GM21367 (cell line): ENCODE data around the gene METRNL.

Source experiments
- ATAC-seq: cut with Tn5 transposase; IDR thresholded peaks from one replicate; pipeline ENCODE4 v1.9.1; 2021; ENCODE audit not compliant: unreplicated experiment

METRNL gene

GRCh38 chr17:83089328-83090132 lies 10.1 kb downstream of the METRNL start:
- no peak for ATAC-seq

GRCh38 chr17:83090444-83091256 lies 11.2 kb downstream of the METRNL start:
- no peak for ATAC-seq

DNA sequence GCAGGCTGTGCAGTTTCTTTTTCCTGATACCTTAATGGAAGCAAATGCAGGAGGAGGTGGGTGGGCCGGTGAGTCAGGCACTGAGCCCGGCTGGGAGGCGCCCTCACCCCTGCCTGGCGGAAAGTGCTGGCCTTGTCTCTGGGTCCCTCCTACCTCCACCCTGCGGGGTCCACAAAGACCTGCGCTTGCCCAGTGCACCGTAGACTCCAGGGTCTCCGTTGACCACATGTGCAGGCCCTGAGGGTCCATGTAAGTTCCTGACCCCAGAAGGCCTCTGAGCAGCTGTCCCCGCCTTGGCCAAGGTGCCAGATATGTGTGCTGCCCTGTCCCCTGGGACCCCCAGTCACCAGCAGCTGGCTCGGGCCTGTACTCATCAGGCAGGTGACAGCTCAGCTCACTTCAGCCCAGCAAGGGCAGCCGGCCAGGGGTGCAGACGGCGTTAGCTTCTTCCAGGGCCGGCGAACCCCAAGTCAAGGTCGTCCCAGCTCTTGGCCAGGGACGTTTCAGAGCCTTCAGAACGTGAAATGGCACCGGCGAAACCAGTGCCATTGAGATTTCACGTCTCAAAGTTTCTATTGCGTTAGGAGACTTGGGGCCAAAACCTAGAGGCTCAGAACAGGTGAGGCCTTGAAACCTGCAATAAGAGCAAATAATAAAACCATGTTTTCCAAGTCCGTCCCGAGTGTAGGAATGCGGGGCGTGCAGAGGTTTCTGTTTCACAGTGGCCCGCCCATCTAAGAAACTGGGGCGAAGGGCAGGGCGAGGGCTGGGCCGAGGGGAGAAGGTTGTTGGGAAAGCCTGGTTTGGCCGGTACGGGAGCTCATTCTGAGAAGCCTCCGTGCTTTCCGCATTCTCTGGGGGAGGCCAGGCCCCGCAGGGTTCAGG lies 12.1 kb downstream of the METRNL start:
- no peak for ATAC-seq

DNA sequence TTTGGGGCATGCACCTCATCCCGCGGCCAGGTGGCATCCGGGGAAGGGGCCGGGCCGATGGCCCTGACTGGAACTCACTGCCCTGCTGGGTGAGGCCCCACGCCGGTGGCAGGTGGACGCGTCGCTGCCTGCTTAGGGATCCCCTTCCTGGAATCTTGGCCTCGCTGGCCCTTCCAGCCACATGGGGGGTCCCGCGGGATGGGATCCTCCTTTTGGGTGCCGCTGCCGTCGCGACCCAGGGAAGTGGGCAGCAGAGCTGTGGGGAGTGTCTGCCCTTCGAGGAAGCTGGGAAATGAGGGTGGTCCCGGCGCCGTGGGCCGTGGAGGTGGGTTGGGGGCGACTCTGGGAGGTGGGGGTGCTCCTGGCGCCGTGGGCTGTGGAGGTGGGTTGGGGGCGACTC lies 12.8 kb downstream of the METRNL start:
- ATAC-seq, result no peak

- ATAC-seq, result no peak
These were observed 13.5 kb downstream of the METRNL start for GRCh38 chr17:83092931-83093330.

DNA sequence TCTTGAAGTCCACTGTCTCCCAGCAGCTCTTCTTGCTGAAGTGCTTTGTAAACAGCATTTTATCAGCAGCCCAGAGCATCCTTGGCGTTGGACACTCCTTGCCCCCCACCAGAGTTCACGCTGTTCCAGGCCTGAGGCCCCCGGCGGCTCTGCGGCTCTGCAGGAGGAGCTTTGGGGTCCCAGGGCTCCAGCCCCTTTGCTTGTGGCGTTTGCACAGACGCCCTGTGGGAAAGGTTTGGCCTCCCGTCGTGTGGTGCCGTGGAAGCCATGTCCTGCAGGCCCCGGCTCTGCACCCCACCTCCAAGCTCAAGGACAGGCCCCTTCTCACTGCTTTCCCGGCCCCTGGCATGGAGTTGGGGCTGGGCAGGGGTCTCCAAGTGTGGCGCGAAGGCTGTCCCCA lies 14.1 kb downstream of the METRNL start:
- ATAC-seq, result no peak

DNA sequence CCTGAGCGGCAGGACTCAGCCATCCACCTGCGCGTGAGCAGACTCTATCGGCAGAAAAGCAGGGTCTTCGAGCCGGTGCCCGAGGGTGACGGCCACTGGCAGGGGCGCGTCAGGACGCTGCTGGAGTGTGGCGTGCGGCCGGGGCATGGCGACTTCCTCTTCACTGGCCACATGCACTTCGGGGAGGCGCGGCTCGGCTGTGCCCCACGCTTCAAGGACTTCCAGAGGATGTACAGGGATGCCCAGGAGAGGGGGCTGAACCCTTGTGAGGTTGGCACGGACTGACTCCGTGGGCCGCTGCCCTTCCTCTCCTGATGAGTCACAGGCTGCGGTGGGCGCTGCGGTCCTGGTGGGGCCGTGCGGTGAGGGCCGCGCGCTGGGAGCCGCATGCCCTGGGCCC lies 14.9 kb downstream of the METRNL start:
- ATAC-seq, result no peak

- ATAC-seq, result no peak
These were observed 15.6 kb downstream of the METRNL start for GRCh38 chr17:83095016-83095415.

DNA sequence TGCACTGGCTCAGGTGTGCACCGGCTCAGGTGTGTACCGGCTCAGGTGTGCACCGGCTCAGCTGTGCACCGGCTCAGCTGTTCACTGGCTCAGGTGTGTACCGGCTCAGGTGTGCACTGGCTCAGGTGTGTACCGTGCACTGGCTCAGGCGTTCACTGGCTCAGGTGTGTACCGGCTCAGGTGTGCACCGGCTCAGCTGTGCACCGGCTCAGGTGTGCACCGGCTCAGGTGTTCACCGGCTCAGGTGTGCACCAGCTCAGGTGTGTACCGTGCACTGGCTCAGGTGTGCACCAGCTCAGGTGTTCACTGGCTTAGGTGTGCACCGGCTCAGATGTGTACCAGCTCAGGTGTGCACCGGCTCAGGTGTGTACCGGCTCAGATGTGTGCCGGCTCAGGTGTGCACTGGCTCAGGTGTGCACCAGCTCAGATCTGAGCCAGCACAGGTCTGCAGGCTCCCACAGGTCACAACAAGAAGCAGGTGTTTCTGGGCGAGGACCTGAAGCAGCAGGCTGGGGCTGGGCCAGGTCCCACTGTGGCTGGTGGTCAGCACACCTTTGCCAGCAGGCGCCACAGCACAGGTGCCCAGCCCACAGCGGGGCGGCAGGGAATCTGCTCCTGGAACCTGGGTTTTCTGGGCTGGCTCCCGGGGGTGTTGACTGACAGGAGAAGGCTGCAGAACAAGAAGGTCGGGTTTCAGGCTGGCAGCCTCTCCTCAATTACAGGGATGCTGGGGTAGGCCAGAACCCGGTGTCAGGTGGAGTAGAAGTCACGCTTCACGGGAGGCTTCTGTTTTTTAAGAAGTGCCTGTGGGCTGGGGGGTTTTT lies 17.2 kb downstream of the METRNL start:
- ATAC-seq, result no peak

DNA sequence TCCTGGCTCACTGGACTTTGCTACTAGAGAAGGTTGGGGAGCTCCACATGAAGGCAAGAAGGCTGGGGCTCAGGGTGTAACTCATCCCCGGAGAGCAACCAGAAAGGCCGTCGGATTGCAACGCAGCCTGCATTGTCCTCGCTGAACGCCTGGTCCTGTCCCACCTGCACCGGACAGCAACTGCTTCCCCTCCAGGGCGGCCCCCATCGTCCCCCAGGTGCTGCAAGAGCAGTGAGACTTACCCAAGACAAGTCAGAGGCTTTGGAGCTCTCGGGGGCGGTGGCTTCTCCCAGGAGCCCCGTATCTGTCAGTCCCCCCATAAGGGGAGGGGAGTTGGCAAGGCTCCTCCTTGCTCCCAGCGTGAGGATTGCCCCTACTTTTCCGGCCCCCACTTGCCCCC lies 18.4 kb downstream of the METRNL start:
- ATAC-seq, result no peak

GRCh38 chr17:83098241-83099085 lies 19.1 kb downstream of the METRNL start:
- ATAC-seq, result no peak

DNA sequence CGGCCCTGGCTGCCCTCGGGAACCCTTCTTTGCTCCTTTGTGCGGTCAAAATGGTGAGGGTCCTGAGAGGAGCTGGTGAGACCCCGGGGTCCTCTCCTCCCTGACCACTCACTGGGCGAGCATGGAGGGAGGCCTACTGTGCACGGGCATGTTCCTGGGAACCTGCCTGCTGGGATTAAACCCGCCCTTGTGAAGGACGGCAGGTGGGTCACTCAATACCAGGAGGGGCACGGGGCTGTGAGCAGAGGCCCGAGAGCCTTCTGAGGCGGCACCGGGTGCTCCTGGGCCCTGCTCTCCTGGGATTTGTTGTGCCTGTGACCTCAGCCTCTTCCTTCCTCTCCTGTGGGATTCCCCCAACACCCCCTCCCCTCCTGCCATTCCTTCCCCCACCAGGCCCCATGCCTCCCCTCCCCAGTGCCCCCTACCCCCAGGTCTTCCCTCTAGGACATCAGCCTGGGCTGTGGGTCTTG lies 19.7 kb downstream of the METRNL start:
- ATAC-seq, result no peak

DNA sequence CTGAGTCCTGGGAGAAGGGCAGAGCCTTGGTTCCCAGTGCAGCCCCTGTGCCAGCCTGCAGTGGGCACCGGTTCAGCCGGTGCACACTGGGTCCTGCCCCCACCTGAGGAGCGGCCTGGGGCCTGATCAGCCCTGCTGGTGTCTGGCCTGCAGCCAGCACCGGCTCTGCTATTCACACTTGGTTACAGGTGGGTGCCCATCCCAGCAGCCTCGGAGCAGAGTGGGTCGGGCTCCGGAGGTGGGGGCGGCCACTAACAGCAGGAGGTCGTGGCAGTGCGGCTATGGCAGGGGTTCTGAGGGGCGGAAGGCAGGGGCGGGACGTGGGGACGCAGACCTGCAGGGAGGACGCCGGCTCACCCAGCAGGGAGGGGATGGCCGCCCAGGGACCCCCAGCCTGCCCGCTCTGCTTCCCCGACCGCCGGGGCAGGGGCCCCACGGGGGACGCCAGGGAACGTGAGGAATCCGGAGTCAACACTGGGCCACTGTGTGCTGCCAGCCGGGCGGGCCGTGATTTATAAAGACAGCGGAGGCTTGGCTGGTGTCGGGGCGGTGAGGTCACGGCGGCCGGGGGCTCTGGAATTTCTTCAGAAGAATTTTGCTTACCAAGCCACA lies 20.3 kb downstream of the METRNL start:
- ATAC-seq, result no peak

DNA sequence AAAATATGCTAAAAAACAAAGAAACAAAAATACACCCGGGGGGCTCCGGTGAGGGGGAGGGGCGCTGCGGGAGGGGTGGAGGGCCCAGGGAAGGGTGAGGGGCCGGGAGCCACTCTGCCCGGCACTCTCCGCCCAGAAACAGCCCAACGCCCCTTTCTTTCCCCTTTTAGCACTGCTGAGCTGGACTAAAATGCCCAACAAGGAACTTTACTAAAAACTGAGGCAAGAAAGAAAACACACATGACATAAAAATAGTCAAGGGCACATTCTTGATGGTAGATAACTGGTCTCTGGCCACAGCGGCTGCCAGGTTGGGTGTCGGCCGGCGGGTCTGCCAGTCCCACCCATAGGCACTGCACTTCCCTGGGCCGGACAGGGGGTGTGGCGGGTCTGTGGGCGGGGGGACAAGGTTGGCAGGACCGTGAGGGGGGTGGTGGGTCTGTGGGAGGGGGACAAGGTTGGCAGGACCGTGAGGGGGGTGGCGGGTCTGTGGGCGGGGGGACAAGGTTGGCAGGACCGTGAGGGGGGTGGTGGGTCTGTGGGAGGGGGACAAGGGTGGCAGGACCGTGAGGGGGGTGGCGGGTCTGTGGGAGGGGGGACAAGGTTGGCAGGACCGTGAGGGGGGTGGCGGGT lies 20.9 kb downstream of the METRNL start:
- no peak for ATAC-seq

GRCh38 chr17:83100853-83101391 lies 21.5 kb downstream of the METRNL start:
- ATAC-seq, result no peak

GRCh38 chr17:83101805-83102480 lies 22.5 kb downstream of the METRNL start:
- ATAC-seq, result no peak

DNA sequence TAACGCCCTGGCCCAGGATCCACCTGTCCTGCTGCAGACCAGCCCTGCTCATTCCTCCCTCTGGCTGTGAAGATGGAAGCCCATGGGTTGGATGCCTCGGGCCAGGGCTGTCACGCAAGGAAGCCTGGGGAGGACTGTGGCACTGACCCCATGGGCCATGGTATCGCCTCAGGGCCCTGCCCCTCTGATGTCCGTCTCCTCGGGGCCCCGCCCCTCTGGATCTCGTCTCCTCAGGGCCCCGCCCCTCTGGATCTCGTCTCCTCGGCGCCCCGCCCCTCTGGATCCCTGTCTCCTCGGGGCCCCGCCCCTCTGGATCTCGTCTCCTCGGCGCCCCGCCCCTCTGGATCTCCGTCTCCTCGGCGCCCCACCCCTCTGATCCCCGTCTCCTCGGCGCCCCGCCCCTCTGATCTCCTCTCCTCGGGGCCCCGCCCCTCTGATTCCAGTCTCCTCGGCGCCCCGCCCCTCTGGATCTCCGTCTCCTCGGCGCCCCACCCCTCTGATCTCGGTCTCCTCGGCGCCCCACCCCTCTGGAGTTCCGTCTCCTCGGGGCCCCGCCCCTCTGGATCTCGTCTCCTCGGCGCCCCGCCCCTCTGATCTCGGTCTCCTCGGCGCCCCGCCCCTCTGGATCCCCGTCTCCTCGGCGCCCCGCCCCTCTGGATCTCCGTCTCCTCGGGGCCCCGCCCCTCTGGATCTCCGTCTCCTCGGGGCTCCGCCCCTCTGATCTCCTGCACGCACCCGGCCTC lies 24.0 kb downstream of the METRNL start:
- no peak for ATAC-seq
